ENCODE results near the gene VARS2. TPM values are rescaled to one million over a fixed set of nuclear protein-coding genes. Genes with fewer than 3 reads are reported as not detected.

VARS2 gene
- total and polyA plus RNA-seq, 10 donors = 15.5 to 38.2 (median 28.2) TPM

DNA sequence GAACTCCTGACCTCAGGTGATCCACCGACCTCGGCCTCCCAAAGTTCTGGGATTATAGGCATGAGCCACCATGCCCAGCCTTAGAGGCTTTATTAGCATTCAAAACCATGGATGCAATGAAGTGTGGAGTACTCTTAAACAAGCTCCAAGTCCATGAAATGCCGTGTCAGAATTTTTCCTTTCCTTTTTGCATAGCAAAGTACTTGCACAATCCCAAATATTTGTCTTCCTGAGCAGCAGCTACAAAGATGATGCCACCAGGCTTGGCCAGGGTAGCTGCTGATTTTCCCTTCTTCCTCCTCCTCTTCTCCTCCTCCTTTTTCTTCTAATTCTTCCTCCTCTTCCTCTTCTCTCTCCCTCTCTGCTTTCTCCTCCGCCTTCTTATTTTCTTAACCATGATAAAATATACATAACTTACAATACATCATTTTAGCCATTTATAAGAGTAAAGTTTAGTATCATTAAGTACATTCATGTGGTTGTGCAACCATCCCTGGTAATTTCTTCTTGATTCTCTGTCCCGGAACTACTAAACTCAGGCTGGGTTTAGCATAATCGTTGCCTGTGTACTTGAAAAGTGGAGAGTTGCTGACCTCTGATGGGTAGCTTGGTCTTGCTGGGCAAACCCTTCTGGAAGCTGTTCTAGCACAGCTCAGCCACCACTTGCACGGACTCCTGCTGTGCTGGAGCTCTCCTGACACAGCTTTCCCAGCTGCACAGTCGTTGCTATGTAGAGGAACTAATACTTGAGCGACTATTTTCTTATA, 47.1 kb downstream of the VARS2 start:
- no peak for DNase-seq

GRCh38 chr6:30962716-30963115, 48.7 kb downstream of the VARS2 start:
- intact Hi-C loops (cut with DNase I; ENCODE audit: low total_unique reads) = no loop called here
- H3K4me3 ChIP-seq = no peak overlapping the region
- no peaks in the 10 kb centered on the region for H3K4me1 ChIP-seq
- peaks cover 0 to 18% (median 0%) of the 10 kb centered on the region in 7 donors for H3K27me3 ChIP-seq (replicated peaks in 1 of 7)
- no peak overlapping the region for H3K27ac ChIP-seq
- TF ChIP-seq POLR2AphosphoS5 (IDR thresholded peaks at IDR 0.05) = no peak
- TF ChIP-seq CTCF (IDR thresholded peaks at IDR 0.05 in 8 of 11, conservative IDR thresholded peaks at IDR 0.05 in 3 of 11) = no peak
- no peak for TF ChIP-seq POLR2A (IDR thresholded peaks at IDR 0.05)
- no peak for DNase-seq
- H3K9me3 ChIP-seq = no peaks in the 10 kb centered on the region
- H3K36me3 ChIP-seq = no peaks in the 10 kb centered on the region

More for the DNA sequence above, 47.1 kb downstream of the VARS2 start:
- 71 to 87% (median 81%) methylated on average over 9 of the region's 9 CpGs for WGBS, 5 donors
- intact Hi-C loops (cut with DNase I; ENCODE audit: low total_unique reads) = no loop called here
- Histone ChIP-seq H3K4me3 (no peak overlapping the region), H3K27ac (no peak overlapping the region), H3K36me3 (no peaks in the 10 kb centered on the region), H3K4me1 (peaks cover 0 to 5% (median 3%) of the 10 kb centered on the region in 6 donors), H3K9me3 (no peaks in the 10 kb centered on the region), H3K27me3 (replicated peaks in 1 of 7) (peaks cover 0 to 29% (median 0%) of the 10 kb centered on the region in 7 donors)
- TF ChIP-seq CTCF (IDR thresholded peaks at IDR 0.05 in 8 of 11, conservative IDR thresholded peaks at IDR 0.05 in 3 of 11) = no peak
- TF ChIP-seq POLR2A (IDR thresholded peaks at IDR 0.05) = no peak

DNA sequence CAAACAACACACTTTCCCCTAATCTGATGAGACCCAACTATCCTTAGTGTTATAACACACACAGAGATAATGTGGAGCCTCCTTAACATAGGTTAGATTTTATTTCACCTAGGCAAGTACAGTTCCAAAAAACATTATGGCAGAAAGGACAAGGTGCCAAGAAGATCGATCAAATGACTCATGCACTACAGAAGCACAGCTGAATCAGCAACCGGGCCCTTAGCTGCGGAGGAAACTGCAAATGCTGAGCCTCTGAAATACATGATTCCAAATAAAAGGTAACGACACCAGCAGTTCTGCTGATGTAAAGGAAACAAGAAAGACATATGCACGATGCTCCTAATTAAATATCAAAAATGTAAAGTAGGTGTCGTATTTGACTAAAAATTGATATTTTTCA, 49.6 kb downstream of the VARS2 start:
- Histone ChIP-seq H3K36me3 (no peaks in the 10 kb centered on the region), H3K4me3 (no peak overlapping the region), H3K4me1 (no peaks in the 10 kb centered on the region), H3K9me3 (no peaks in the 10 kb centered on the region), H3K27me3 (replicated peaks in 1 of 7) (peaks cover 0 to 9% (median 0%) of the 10 kb centered on the region in 7 donors), H3K27ac (no peak overlapping the region)
- no peak for DNase-seq
- intact Hi-C loops (cut with DNase I; ENCODE audit: low total_unique reads) = no loop called here
- WGBS, 5 donors = 70 to 89% (median 81%) methylated on average over 6 of the region's 6 CpGs
- no peak for TF ChIP-seq POLR2AphosphoS5 (IDR thresholded peaks at IDR 0.05)
- TF ChIP-seq CTCF (IDR thresholded peaks at IDR 0.05 in 8 of 11, conservative IDR thresholded peaks at IDR 0.05 in 3 of 11) = no peak
- TF ChIP-seq POLR2A (IDR thresholded peaks at IDR 0.05) = no peak

DNA sequence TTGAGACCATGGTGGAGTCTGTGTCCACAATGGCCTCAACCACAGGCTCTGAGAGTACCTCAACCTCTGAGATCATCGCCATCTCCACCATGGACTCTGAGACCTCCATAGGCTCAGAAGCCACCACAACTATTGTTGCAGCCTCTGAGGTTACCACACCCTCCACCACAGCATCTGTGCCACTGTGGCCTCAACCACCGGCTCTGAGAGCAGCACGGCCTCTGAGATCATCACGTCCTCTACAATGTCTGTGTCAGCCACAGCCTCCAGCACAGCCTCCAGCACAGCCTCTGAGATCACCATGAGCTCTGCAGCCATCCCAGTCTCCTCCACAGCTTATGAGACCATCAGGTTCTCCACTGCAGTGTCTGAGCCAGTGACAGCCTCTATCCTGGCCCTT, 50.0 kb downstream of the VARS2 start:
- Histone ChIP-seq H3K4me3 (no peak overlapping the region), H3K36me3 (no peaks in the 10 kb centered on the region), H3K27me3 (replicated peaks in 1 of 7) (peaks cover 0 to 4% (median 0%) of the 10 kb centered on the region in 7 donors), H3K9me3 (no peaks in the 10 kb centered on the region), H3K4me1 (no peaks in the 10 kb centered on the region), H3K27ac (no peak overlapping the region)
- intact Hi-C loops (cut with DNase I; ENCODE audit: low total_unique reads) = no loop called here
- no peak for DNase-seq
- WGBS, 5 donors = 36 to 81% (median 75%) methylated on average over 4 of the region's 4 CpGs
- TF ChIP-seq POLR2A (IDR thresholded peaks at IDR 0.05) = no peak
- no peak for TF ChIP-seq CTCF (IDR thresholded peaks at IDR 0.05 in 8 of 11, conservative IDR thresholded peaks at IDR 0.05 in 3 of 11)
- TF ChIP-seq POLR2AphosphoS5 (IDR thresholded peaks at IDR 0.05) = no peak
